ENCODE results near the gene SYNGAP1.

DNA sequence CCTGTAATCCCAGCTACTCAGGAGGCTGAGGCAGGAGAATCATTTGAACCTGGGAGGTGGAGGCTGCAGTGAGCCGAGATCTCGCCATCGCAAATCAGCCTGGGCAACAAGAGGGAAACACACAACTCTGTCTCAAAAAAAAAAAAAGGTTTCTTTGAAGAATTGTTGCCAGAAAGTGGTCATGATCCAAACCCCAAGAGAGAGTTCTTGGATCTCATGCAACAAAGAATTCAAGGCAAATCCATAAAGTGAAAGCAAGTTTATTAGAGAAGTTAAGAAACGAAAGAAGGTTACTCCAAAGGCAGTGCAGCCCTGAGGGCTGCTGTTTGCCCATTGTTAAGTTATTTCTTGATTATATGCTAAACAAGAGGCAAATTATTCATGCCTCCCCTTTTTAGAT is 42.7 kb upstream of the SYNGAP1 start:
- TF ChIP-seq, protein P1, sequence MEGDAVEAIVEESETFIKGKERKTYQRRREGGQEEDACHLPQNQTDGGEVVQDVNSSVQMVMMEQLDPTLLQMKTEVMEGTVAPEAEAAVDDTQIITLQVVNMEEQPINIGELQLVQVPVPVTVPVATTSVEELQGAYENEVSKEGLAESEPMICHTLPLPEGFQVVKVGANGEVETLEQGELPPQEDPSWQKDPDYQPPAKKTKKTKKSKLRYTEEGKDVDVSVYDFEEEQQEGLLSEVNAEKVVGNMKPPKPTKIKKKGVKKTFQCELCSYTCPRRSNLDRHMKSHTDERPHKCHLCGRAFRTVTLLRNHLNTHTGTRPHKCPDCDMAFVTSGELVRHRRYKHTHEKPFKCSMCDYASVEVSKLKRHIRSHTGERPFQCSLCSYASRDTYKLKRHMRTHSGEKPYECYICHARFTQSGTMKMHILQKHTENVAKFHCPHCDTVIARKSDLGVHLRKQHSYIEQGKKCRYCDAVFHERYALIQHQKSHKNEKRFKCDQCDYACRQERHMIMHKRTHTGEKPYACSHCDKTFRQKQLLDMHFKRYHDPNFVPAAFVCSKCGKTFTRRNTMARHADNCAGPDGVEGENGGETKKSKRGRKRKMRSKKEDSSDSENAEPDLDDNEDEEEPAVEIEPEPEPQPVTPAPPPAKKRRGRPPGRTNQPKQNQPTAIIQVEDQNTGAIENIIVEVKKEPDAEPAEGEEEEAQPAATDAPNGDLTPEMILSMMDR (conservative IDR thresholded peaks at IDR 0.05; ENCODE audit: low read depth, low read length) = no peak
- no peak for TF ChIP-seq EZH2 (IDR thresholded peaks at IDR 0.05; ENCODE audit: low read length, unreplicated experiment)
